OCI-LY7 (cell line): ENCODE data around the gene STX8. TPM values are rescaled to one million over a fixed set of nuclear protein-coding genes. Genes with fewer than 3 reads are reported as not detected.

Source experiments
- BruUV-seq: library from RNA; stranded (reverse); fragments of 400-500 nt; replicated peaks from 2 replicates; lab custom pipeline; 2021; lab: Mats Ljungman, UMichigan
- CTCF ChIA-PET: fragments of 300-600 bp; sonication (Branson Sonifier 250); formaldehyde crosslinking; loops from one replicate; lab custom pipeline; 2022; ENCODE audit warnings: antibody characterized with exemption; ENCODE audit not compliant: unreplicated experiment; lab: Charles Lee
- POLR2A ChIA-PET: fragments of 300-600 bp; sonication (Branson Sonifier 250); formaldehyde crosslinking; loops from one replicate; lab custom pipeline; 2022; ENCODE audit warnings: antibody characterized with exemption; lab: Charles Lee
- DNase-seq: peaks from one replicate; pipeline ENCODE4 v3.0.0-alpha.2; 2015; ENCODE audit warnings: low spot score
- H2AFZ ChIP-seq: fragments of 200-600 bp; sonication (generic), shearing (Covaris generic); 2 replicates; pipeline ENCODE4 v1.6.1; 2014; ENCODE audit warnings: mild to moderate bottlenecking, antibody characterized with exemption, low read length, moderate library complexity
- H3K27ac ChIP-seq: fragments of 200-600 bp; sonication (generic); 2 replicates; pipeline ENCODE4 v1.5.1; 2014; ENCODE audit warnings: mixed run types, low read depth, mild to moderate bottlenecking, moderate library complexity, low read length, inconsistent platforms; ENCODE audit not compliant: poor library complexity, severe bottlenecking
- H3K36me3 ChIP-seq: fragments of 200-600 bp; sonication (generic); 2 replicates; pipeline ENCODE4 v1.6.1; 2014; ENCODE audit warnings: mild to moderate bottlenecking, antibody characterized with exemption, low read length, moderate library complexity, mixed read lengths; ENCODE audit not compliant: insufficient read depth
- H3K4me1 ChIP-seq: fragments of 200-600 bp; sonication (generic); 2 replicates; pipeline ENCODE4 v1.5.1; 2014; ENCODE audit warnings: mild to moderate bottlenecking, low read length; ENCODE audit not compliant: insufficient read depth, poor library complexity, severe bottlenecking
- H3K4me2 ChIP-seq: fragments of 200-600 bp; sonication (generic); 2 replicates; pipeline ENCODE4 v1.6.1; 2014; ENCODE audit warnings: mild to moderate bottlenecking, low read length
- H3K4me3 ChIP-seq: fragments of 200-600 bp; sonication (generic); 2 replicates; pipeline ENCODE4 v1.5.1; 2014; ENCODE audit warnings: mild to moderate bottlenecking, low read depth, low read length; ENCODE audit not compliant: poor library complexity, severe bottlenecking
- H3K79me2 ChIP-seq: fragments of 200-600 bp; sonication (generic); 2 replicates; pipeline ENCODE4 v1.6.1; 2016; ENCODE audit warnings: low read depth, mild to moderate bottlenecking, low read length, moderate library complexity, mixed read lengths; ENCODE audit not compliant: insufficient read depth
- H3K9me2 ChIP-seq: fragments of 200-600 bp; sonication (generic); 2 replicates; pipeline ENCODE4 v1.6.1; 2016; ENCODE audit warnings: mild to moderate bottlenecking, low read length, mixed read lengths; ENCODE audit not compliant: insufficient read depth
- H3K9me3 ChIP-seq: fragments of 200-600 bp; sonication (generic); 2 replicates; pipeline ENCODE4 v1.6.1; 2014; ENCODE audit warnings: mild to moderate bottlenecking, mixed run types, low read length, mixed read lengths
- H4K20me1 ChIP-seq: fragments of 200-600 bp; sonication (generic); 2 replicates; pipeline ENCODE4 v1.6.1; 2014; ENCODE audit warnings: mild to moderate bottlenecking, antibody characterized with exemption, low read length, moderate library complexity, mixed read lengths; ENCODE audit not compliant: insufficient read depth
- CTCF ChIP-seq: fragments of 200-600 bp; sonication (generic); conservative IDR thresholded peaks from 2 replicates; pipeline ENCODE4 v1.5.1; 2014; ENCODE audit warnings: mild to moderate bottlenecking, antibody characterized with exemption, low read length, moderate library complexity, mixed read lengths
- intact Hi-C: fragments of 100-400 bp; cut with micrococcal nuclease; formaldehyde crosslinking; loops from one replicate; pipeline ENCODE4 v1.10.0; 2022; ENCODE audit not compliant: unreplicated experiment
- small RNA-seq: library from RNA; depleted of rRNA; stranded (forward); fragments of <200 nt; gene quantifications from one replicate; pipeline ENCODE3, GENCODE V24; 2014
- total RNA-seq, 2 experiments: library from RNA; depleted of rRNA in 1 of 2; stranded (reverse); fragments of >200 nt in 1 of 2; shearing (Covaris generic) in 1 of 2; gene quantifications; 2 replicates each; pipeline ENCODE4 v1.2.3, GENCODE V29; 2014 to 2022

Gene STX8
- total RNA-seq, 2 experiments from 2014 or later = 56.7 to 69.0 TPM

DNA sequence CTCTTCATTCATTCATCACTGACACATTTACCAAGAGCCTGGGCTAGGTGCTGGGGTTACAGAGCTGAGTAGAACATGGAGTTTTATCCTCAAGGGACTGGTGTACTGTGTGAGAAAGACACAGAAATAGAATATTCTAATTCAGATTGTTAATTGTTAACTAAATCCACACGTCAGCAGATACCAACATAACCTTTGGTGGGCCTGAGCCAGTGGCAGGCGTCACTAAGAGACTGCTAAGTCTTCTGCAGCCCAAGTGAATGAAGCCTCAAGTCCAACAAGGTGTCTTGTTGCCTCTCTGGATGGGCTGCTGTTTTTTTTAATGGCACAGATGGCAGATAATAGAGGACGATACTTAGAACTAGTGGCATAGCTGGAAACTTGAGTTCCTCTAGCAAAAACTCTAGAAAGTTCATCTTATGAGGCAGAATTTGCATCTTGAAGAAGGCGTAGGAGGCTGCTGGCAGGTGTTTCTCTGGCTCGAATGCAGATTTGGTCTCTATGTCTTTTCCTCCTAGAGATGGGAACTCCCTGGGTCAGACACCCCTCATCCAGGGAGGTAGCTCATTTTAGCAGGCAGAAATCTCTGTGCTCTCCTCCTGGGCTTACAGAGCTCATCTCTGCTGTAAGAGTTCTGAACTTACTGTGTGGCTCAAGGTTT, 374.8 kb downstream of the STX8 start:
- intact Hi-C loops = no loop called here
- H3K4me2 ChIP-seq = no peak overlapping the region
- no peak overlapping the region for H2AFZ ChIP-seq
- no peaks in the 10 kb centered on the region for H3K36me3 ChIP-seq
- POLR2A ChIA-PET = no interaction called here
- peaks cover 10% of the 10 kb centered on the region for H3K4me1 ChIP-seq
- H3K4me3 ChIP-seq = no peak overlapping the region
- CTCF ChIA-PET = no interaction called here
- no TSS peak for BruUV-seq
- no peak for DNase-seq
- TF ChIP-seq CTCF = no peak
- no peaks in the 10 kb centered on the region for H4K20me1 ChIP-seq
- H3K9me3 ChIP-seq = no peaks in the 10 kb centered on the region
- H3K27ac ChIP-seq = no peak overlapping the region
- no peaks in the 10 kb centered on the region for H3K79me2 ChIP-seq
- no peaks in the 10 kb centered on the region for H3K9me2 ChIP-seq

Small RNAs within 50 kb of the gene (small RNA-seq; reads per million reads assigned to genes)
- gene AC005695.3 = not detected

Other genes starting within 250 kb of the STX8 start
- not detected in 2 replicates for gene CFAP52, start 822 bp upstream of the STX8 start, total RNA-seq (2014; rRNA removed; shearing (Covaris generic))
- not detected in 2 replicates for gene CFAP52, start 822 bp upstream of the STX8 start, total RNA-seq (2022)
- 2.7 and 2.9 TPM in 2 replicates for gene USP43, start 69.7 kb upstream of the STX8 start, total RNA-seq (2014; rRNA removed; shearing (Covaris generic))
- 1.2 and 1.3 TPM in 2 replicates for gene USP43, start 69.7 kb upstream of the STX8 start, total RNA-seq (2022)
- gene DHRS7C, start 215.8 kb upstream of the STX8 start, total RNA-seq (2014; rRNA removed; shearing (Covaris generic)) = not detected in 2 replicates
- not detected in 2 replicates for gene DHRS7C, start 215.8 kb upstream of the STX8 start, total RNA-seq (2022)
- gene GSG1L2, start 246.3 kb upstream of the STX8 start, total RNA-seq (2014; rRNA removed; shearing (Covaris generic)) = not detected in 2 replicates
- not detected in 2 replicates for gene GSG1L2, start 246.3 kb upstream of the STX8 start, total RNA-seq (2022)